Rectal smooth muscle tissue (tissue), 1 donor: Measurements from ENCODE around the gene FAM107B.

Source experiments
- H3K27ac ChIP-seq: one replicate; pipeline ENCODE4 v1.7.0; 2013; ENCODE audit warnings: low read depth, low read length, inconsistent platforms
- H3K27me3 ChIP-seq: one replicate; pipeline ENCODE4 v1.7.0; 2013; ENCODE audit warnings: low read length; ENCODE audit not compliant: control insufficient read depth, insufficient read depth
- H3K36me3 ChIP-seq: one replicate; pipeline ENCODE4 v1.7.0; 2013; ENCODE audit warnings: low read length; ENCODE audit not compliant: control insufficient read depth, insufficient read depth
- H3K4me1 ChIP-seq: one replicate; pipeline ENCODE4 v1.7.0; 2013; ENCODE audit warnings: low read length; ENCODE audit not compliant: control insufficient read depth, insufficient read depth
- H3K4me3 ChIP-seq: one replicate; pipeline ENCODE4 v1.7.0; 2013; ENCODE audit warnings: low read length
- H3K9ac ChIP-seq: one replicate; pipeline ENCODE4 v1.7.0; 2013; ENCODE audit warnings: low read length

FAM107B gene

GRCh38 chr10:14617852-14618251 is 156.8 kb downstream of the FAM107B start:
- no peaks in the 10 kb centered on the region for H3K27me3 ChIP-seq
- no peaks in the 10 kb centered on the region for H3K4me1 ChIP-seq
- H3K36me3 ChIP-seq, result no peaks in the 10 kb centered on the region
- no peak overlapping the region for H3K4me3 ChIP-seq
- H3K27ac ChIP-seq, result no peak overlapping the region
- H3K9ac ChIP-seq, result no peak overlapping the region

GRCh38 chr10:14616955-14617730 is 157.6 kb downstream of the FAM107B start:
- Histone ChIP-seq H3K27ac (no peak overlapping the region), H3K36me3 (no peaks in the 10 kb centered on the region), H3K4me3 (no peak overlapping the region), H3K4me1 (no peaks in the 10 kb centered on the region), H3K9ac (no peak overlapping the region), H3K27me3 (no peaks in the 10 kb centered on the region)

- Histone ChIP-seq H3K36me3 (no peaks in the 10 kb centered on the region), H3K4me1 (no peaks in the 10 kb centered on the region), H3K27me3 (no peaks in the 10 kb centered on the region), H3K9ac (no peak overlapping the region), H3K4me3 (no peak overlapping the region), H3K27ac (no peak overlapping the region)
These were observed 158.2 kb downstream of the FAM107B start for GRCh38 chr10:14616465-14616864.

GRCh38 chr10:14613588-14613920 is 161.1 kb downstream of the FAM107B start:
- no peak overlapping the region for H3K4me3 ChIP-seq
- H3K27me3 ChIP-seq, result no peaks in the 10 kb centered on the region
- H3K27ac ChIP-seq, result no peak overlapping the region
- no peaks in the 10 kb centered on the region for H3K36me3 ChIP-seq
- H3K9ac ChIP-seq, result no peak overlapping the region
- H3K4me1 ChIP-seq, result no peaks in the 10 kb centered on the region

- H3K36me3 ChIP-seq, result no peaks in the 10 kb centered on the region
- H3K4me1 ChIP-seq, result no peaks in the 10 kb centered on the region
- H3K27me3 ChIP-seq, result no peaks in the 10 kb centered on the region
- no peak overlapping the region for H3K4me3 ChIP-seq
- no peak overlapping the region for H3K9ac ChIP-seq
- H3K27ac ChIP-seq, result no peak overlapping the region
These were observed 161.7 kb downstream of the FAM107B start for GRCh38 chr10:14612873-14613587.

- Histone ChIP-seq H3K27me3 (no peaks in the 10 kb centered on the region), H3K27ac (no peak overlapping the region), H3K36me3 (no peaks in the 10 kb centered on the region), H3K4me3 (no peak overlapping the region), H3K4me1 (no peaks in the 10 kb centered on the region), H3K9ac (no peak overlapping the region)
These were observed 162.6 kb downstream of the FAM107B start for GRCh38 chr10:14611968-14612693.

GRCh38 chr10:14609178-14609577 is 165.5 kb downstream of the FAM107B start:
- Histone ChIP-seq H3K36me3 (no peaks in the 10 kb centered on the region), H3K4me3 (no peak overlapping the region), H3K27me3 (no peaks in the 10 kb centered on the region), H3K27ac (no peak overlapping the region), H3K4me1 (no peaks in the 10 kb centered on the region), H3K9ac (no peak overlapping the region)

GRCh38 chr10:14608381-14609001 is 166.2 kb downstream of the FAM107B start:
- Histone ChIP-seq H3K27me3 (no peaks in the 10 kb centered on the region), H3K4me3 (no peak overlapping the region), H3K27ac (no peak overlapping the region), H3K4me1 (no peaks in the 10 kb centered on the region), H3K9ac (no peak overlapping the region), H3K36me3 (no peaks in the 10 kb centered on the region)

GRCh38 chr10:14606633-14607032 is 168.1 kb downstream of the FAM107B start:
- Histone ChIP-seq H3K4me1 (no peaks in the 10 kb centered on the region), H3K27ac (no peak overlapping the region), H3K9ac (no peak overlapping the region), H3K4me3 (no peak overlapping the region), H3K27me3 (no peaks in the 10 kb centered on the region), H3K36me3 (no peaks in the 10 kb centered on the region)

- Histone ChIP-seq H3K4me3 (peak overlapping the region; percentile 65), H3K4me1 (no peaks in the 10 kb centered on the region), H3K27me3 (no peaks in the 10 kb centered on the region), H3K36me3 (no peaks in the 10 kb centered on the region), H3K27ac (peak overlapping the region; percentile 74), H3K9ac (no peak overlapping the region)
These were observed 169.3 kb downstream of the FAM107B start for GRCh38 chr10:14605231-14605925.

GRCh38 chr10:14604181-14605142 is 170.2 kb downstream of the FAM107B start:
- Histone ChIP-seq H3K9ac (peak overlapping the region; percentile 38), H3K4me3 (peak overlapping the region; percentile 65), H3K27me3 (no peaks in the 10 kb centered on the region), H3K27ac (peak overlapping the region; percentile 74), H3K36me3 (no peaks in the 10 kb centered on the region), H3K4me1 (no peaks in the 10 kb centered on the region)
